WERI-Rb-1 (cell line): Measurements from ENCODE around the gene GPR78.

Experiments used
- DNase-seq: peaks from one replicate; pipeline ENCODE4 v3.0.0-alpha.2; 2020
- H3K27ac ChIP-seq: fragments of 250-450 bp; sonication (Bioruptor Pico); 2 replicates; pipeline ENCODE4 v1.5.1; 2020; ENCODE audit warnings: mild to moderate bottlenecking, moderate library complexity
- H3K27me3 ChIP-seq: fragments of 250-450 bp; sonication (Bioruptor Pico); 2 replicates; pipeline ENCODE4 v1.5.1; 2021; ENCODE audit warnings: mild to moderate bottlenecking, low read depth, moderate library complexity; ENCODE audit not compliant: insufficient read depth, severe bottlenecking
- H3K36me3 ChIP-seq: fragments of 250-450 bp; sonication (Bioruptor Pico); 2 replicates; pipeline ENCODE4 v1.5.1; 2020; ENCODE audit warnings: mild to moderate bottlenecking, moderate library complexity
- H3K4me3 ChIP-seq: 2 replicates; pipeline ENCODE4 v1.5.1; 2011; ENCODE audit warnings: low read depth, mild to moderate bottlenecking, control low read depth, low read length
- H3K9me3 ChIP-seq: fragments of 250-450 bp; sonication (Bioruptor Pico); 2 replicates; pipeline ENCODE4 v1.5.1; 2021; ENCODE audit warnings: mild to moderate bottlenecking, moderate library complexity; ENCODE audit not compliant: severe bottlenecking
- CTCF ChIP-seq: IDR thresholded peaks from 2 replicates; pipeline ENCODE4 v1.5.1; 2011; ENCODE audit warnings: low read depth, mild to moderate bottlenecking, control low read depth, inconsistent platforms, low read length

The GPR78 gene

GRCh38 chr4:8594097-8595038 is 14.2 kb downstream of the GPR78 start:
- H3K27ac ChIP-seq, result no peak overlapping the region
- peak; percentile 79 for DNase-seq
- H3K4me3 ChIP-seq, result no peak overlapping the region
- no peaks in the 10 kb centered on the region for H3K9me3 ChIP-seq
- peak; percentile 80 for TF ChIP-seq CTCF
- peaks cover 21% of the 10 kb centered on the region for H3K27me3 ChIP-seq
- no peaks in the 10 kb centered on the region for H3K36me3 ChIP-seq

DNA sequence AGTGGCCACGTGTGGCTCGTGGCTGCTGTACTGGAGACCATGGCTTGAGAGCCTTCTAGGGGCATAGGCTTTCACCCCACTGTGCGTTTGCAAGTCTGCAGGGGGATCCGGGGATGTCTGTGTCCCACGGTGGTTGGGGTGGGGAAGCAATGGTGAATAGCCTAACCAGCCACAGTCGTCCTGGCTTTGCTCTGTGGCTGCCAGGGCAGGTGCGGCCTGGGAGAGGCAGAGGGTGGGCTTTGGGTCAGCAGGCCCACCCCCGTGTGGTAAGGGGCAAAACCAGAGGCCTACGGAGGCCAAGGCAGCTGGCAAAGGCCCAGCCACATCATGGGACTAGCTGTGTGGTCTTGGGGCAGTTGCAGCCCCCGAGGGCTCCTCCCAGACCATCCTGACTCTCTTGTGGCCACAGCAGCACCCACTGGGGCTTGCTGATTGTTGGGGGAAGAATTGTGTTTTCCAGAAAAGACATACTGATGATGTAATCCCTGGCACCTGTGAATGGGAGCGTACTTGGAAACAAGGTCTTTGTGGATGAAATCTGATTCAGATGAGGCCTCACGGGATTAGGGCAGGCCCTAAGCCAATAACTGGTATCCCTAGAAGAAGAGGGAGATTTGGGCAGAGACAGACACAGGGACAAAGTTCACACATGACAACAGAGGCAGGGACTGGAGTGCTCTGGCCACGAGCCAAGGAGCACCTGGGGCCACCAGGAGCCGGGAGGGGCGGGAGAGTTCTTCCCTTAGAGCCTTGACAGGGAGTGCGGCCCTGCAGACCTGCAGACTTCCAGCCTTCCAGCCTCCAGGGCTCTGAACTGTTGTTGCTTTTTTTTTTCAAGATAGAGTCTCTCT is 15.3 kb downstream of the GPR78 start:
- H3K4me3 ChIP-seq, result no peak overlapping the region
- H3K9me3 ChIP-seq, result no peaks in the 10 kb centered on the region
- no peak for DNase-seq
- no peak overlapping the region for H3K27ac ChIP-seq
- no peak for TF ChIP-seq CTCF
- H3K36me3 ChIP-seq, result no peaks in the 10 kb centered on the region
- H3K27me3 ChIP-seq, result peaks cover 21% of the 10 kb centered on the region

DNA sequence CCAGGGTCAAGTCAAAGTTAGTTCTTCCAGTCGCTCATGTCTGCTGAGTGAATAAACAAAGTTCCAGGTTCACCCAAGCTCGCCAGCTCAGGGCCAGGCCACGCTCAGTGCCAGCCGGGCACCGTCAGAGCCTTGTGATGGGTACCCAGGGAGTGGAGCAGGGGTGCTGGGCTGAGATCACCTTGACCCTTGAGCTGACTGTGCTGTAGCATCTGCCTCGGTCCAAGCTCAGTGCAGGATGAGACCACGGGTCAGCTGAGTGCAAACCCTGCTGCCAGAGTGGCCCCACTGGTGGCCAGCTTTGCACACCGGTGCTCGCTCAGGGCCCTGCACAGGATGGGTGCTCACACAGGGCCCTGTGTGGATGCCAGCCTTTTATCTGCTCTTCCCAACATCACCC is 16.7 kb downstream of the GPR78 start:
- Histone ChIP-seq H3K27me3 (peaks cover 19% of the 10 kb centered on the region), H3K36me3 (no peaks in the 10 kb centered on the region), H3K4me3 (no peak overlapping the region), H3K27ac (no peak overlapping the region), H3K9me3 (no peaks in the 10 kb centered on the region)
- DNase-seq, result no peak
- TF ChIP-seq CTCF, result no peak

- H3K27me3 ChIP-seq, result peaks cover 15% of the 10 kb centered on the region
- no peak for DNase-seq
- TF ChIP-seq CTCF, result no peak
- H3K4me3 ChIP-seq, result no peak overlapping the region
- H3K9me3 ChIP-seq, result no peaks in the 10 kb centered on the region
- no peak overlapping the region for H3K27ac ChIP-seq
- H3K36me3 ChIP-seq, result no peaks in the 10 kb centered on the region
These were observed 17.1 kb downstream of the GPR78 start for GRCh38 chr4:8597319-8597718.

- TF ChIP-seq CTCF, result no peak
- peaks cover 10% of the 10 kb centered on the region for H3K27me3 ChIP-seq
- H3K36me3 ChIP-seq, result no peaks in the 10 kb centered on the region
- DNase-seq, result no peak
- no peak overlapping the region for H3K27ac ChIP-seq
- H3K4me3 ChIP-seq, result no peak overlapping the region
- H3K9me3 ChIP-seq, result no peaks in the 10 kb centered on the region
These were observed 17.6 kb downstream of the GPR78 start for GRCh38 chr4:8597791-8598190.
